Pancreas (tissue), 10 donors: ENCODE data around the gene EDRF1. TPM values are rescaled to one million over a fixed set of nuclear protein-coding genes. Genes with fewer than 3 reads are reported as not detected.
A peak's percentile ranks its signal among the peaks of the same experiment; 100 is the strongest.

Experiments used
- ATAC-seq, 4 donors: fragments of 200-7000 bp; cut with Tn5 transposase; one replicate each; pipeline versions ENCODE4 v1.8.0 to v1.9.1; 2020; ENCODE audit warnings: mild to moderate bottlenecking in 4 of 4, moderate library complexity in 4 of 4
- DNase-seq, 6 donors: peaks; one replicate each; pipeline ENCODE4 v3.0.0-alpha.2; 2020
- FAIRE-seq: peaks from 2 replicates; lab custom pipeline; 2012; peaks lifted over from hg19 to GRCh38; lab: Jason Lieb, UNC
- H3K27ac ChIP-seq, 4 donors: fragments of 200-600 bp; sonication (generic); 1 replicate in 3 of 4; 2 replicates in 1 of 4; pipeline versions ENCODE4 v1.5.0 to v1.8.0; 2020
- H3K27me3 ChIP-seq, 4 donors: fragments of 200-600 bp; one replicate each; pipeline ENCODE4 v1.8.0; 2021
- H3K36me3 ChIP-seq, 3 donors: fragments of 200-600 bp; sonication (generic) in 1 of 3; one replicate each; pipeline versions ENCODE4 v1.5.0 to v1.8.0; 2020 to 2021
- H3K4me1 ChIP-seq, 3 donors: fragments of 200-600 bp; one replicate each; pipeline ENCODE4 v1.8.0; 2021
- H3K4me3 ChIP-seq, 4 donors: fragments of 200-600 bp; sonication (generic) in 2 of 4; one replicate each; pipeline versions ENCODE4 v1.5.0 to v1.8.0; 2020 to 2021
- H3K9me3 ChIP-seq, 4 donors: fragments of 200-600 bp; one replicate each; pipeline ENCODE4 v1.8.0; 2021
- WGBS, 2 donors: extraction: QIAGEN DNeasy Blood & Tissue Kit; methylation state at CpG; one replicate each; pipeline ENCODE4 v1.1.7; 2013; 5-methylcytosine and 5-hydroxymethylcytosine counted together
- intact Hi-C, 3 donors: fragments of 100-400 bp; cut with DNase I; formaldehyde crosslinking; loops; one replicate each; pipeline versions ENCODE4 v1.11.1 to v1.14.2; 2022
- polyA plus RNA-seq, 2 donors: library from polyadenylated mRNA; stranded (reverse); fragments of 200-250 nt; gene quantifications; one replicate each; pipeline ENCODE4 v1.2.3, GENCODE V29; 2013
- total RNA-seq, 6 donors: library from RNA; stranded (reverse); fragmentation: NEBNext Ultra II Directional in 4 of 6; extraction: Animal tissue kit (Norgen Biotek cat#: 25700) in 4 of 6; gene quantifications; one replicate each; pipeline versions ENCODE4 v1.2.1 to v1.2.4, GENCODE V29; 2021 to 2023
- TF ChIP-seq, protein P1 (sequence below), 4 donors: fragments of 200-600 bp; sonication (generic) in 3 of 4; IDR thresholded peaks; one replicate each; pipeline versions ENCODE4 v1.5.0 to v1.8.0; 2021; ENCODE audit warnings: antibody characterized with exemption in 4 of 4
- donor health status: healthy with polysubstance abuse.
- donor health status: DM: no; HTN: no; CAD: no; lungs with moderate emphysema.
- donor health status: DM: no; HTN: no; CAD: no.
- donor health status: control.
- donor health status: control.
- donor health status: Bipolar disorder and iron deficiency.
- donor health status: DM: yes; HTN: yes; CAD: no.
- donor health status: DM: no; HTN: no; CAD: no.
- donor health status: DM: no; HTN: no; CAD: no.
- donor health status: DM: yes; HTN: yes; CAD: no.

The EDRF1 gene
- total and polyA plus RNA-seq, 8 donors: 10.1 to 25.3 (median 17.7) TPM

DNA sequence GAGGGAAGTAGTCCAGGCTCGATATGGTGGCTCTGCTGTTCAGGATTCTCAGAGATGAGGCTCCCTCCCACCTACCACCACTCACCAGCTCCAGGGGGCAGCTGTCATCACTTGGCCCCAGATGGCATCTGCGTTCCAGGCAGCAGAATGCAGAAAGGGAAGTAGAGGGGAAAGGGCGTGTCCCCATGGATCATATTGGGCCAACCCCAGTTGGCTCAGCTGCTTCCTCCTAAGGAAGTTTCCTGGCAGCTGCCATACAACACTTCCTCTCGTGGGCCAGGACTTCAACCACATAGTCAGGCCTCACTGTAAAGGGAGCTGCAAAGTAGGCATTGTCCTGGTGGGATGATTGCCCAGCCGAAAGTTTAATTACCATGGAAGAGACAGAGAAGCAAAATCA is 34.9 kb upstream of the EDRF1 start:
- H3K27me3 ChIP-seq: no peaks in the 10 kb centered on the region
- no peak overlapping the region for H3K4me3 ChIP-seq
- H3K4me1 ChIP-seq: no peaks in the 10 kb centered on the region
- 81 to 90% methylated on average over 5 of the region's 5 CpGs for WGBS, 2 donors
- peak in 1 of 4 donors; percentile 45 for ATAC-seq
- no peak for DNase-seq
- intact Hi-C loops: no loop called here
- H3K27ac ChIP-seq: no peak overlapping the region
- FAIRE-seq: no peak
- TF ChIP-seq, protein P1, sequence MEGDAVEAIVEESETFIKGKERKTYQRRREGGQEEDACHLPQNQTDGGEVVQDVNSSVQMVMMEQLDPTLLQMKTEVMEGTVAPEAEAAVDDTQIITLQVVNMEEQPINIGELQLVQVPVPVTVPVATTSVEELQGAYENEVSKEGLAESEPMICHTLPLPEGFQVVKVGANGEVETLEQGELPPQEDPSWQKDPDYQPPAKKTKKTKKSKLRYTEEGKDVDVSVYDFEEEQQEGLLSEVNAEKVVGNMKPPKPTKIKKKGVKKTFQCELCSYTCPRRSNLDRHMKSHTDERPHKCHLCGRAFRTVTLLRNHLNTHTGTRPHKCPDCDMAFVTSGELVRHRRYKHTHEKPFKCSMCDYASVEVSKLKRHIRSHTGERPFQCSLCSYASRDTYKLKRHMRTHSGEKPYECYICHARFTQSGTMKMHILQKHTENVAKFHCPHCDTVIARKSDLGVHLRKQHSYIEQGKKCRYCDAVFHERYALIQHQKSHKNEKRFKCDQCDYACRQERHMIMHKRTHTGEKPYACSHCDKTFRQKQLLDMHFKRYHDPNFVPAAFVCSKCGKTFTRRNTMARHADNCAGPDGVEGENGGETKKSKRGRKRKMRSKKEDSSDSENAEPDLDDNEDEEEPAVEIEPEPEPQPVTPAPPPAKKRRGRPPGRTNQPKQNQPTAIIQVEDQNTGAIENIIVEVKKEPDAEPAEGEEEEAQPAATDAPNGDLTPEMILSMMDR (IDR thresholded peaks at IDR 0.05): no peak
- no peaks in the 10 kb centered on the region for H3K9me3 ChIP-seq
- no peaks in the 10 kb centered on the region for H3K36me3 ChIP-seq

DNA sequence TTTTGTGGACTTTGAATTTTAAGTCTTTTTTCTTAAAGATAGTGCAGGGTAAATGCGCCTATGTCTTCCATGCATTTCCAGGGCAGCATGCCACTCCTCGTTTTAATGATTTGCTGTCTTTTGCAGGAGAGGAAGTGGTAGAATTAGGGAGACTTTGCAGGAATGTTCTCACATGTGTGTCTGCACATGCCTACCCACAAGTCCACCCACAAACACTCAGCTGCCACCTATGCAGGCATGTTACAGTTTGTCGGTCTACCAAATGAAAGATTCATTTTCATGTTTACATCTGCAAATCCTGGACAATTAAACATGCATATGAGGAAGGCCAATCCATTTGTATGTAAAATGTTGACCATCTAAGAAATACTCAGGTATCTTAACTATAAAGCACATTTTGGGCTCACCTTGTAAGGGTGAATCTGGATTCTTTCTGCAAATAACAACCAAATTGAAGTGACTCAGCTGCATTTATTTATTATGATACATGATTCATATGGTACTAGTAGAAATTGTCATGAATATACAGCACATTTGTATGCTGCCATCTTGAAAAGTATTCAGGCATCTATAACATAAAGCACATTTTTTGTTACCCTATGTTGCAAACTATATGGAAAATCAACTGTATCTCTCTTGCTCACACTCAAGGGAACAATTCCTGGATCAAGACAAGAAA is 31.9 kb upstream of the EDRF1 start:
- H3K9me3 ChIP-seq: no peaks in the 10 kb centered on the region
- no peak overlapping the region for H3K4me3 ChIP-seq
- no peaks in the 10 kb centered on the region for H3K27me3 ChIP-seq
- 64 to 68% methylated on average over 3 of the region's 3 CpGs for WGBS, 2 donors
- peaks cover 0 to 8% (median 5%) of the 10 kb centered on the region in 3 donors for H3K4me1 ChIP-seq
- intact Hi-C loops: no loop called here
- FAIRE-seq (no peak), ATAC-seq (no peak), DNase-seq (no peak)
- H3K36me3 ChIP-seq: no peaks in the 10 kb centered on the region
- H3K27ac ChIP-seq: no peak overlapping the region
- TF ChIP-seq, protein P1 (IDR thresholded peaks at IDR 0.05): no peak

DNA sequence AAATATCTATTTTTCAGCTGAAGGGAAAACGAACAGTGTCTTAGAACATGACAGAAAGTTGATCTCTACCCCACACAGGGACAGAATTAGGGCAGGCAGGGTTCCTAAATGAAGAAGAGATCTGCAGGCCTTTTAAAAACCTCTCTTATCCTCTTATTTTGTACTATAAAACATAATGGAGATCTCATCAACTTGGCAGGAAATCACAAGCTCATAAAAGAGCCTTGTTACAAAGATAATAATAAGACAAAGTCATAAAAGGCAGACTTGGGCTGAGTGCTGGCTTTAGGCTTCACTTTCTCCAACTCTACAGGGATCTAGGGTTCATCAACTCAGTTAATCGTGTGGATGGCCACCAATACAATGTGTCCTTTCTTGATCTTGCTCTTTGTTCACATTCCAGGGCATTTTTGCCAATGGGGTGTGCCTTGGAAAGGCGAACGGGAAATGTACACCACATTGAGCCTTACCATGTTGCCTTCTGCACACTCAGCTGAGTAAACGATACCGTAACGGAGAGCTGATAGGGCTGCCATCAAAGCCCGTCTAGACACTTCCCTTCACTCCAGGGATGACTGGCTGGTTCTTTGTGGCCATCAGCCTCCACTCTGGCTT is 29.4 kb upstream of the EDRF1 start:
- DNase-seq (no peak), ATAC-seq (peak in 3 of 4 donors; percentile 21 to 73 (median 69)), FAIRE-seq (no peak)
- no peaks in the 10 kb centered on the region for H3K27me3 ChIP-seq
- H3K36me3 ChIP-seq: no peaks in the 10 kb centered on the region
- no peaks in the 10 kb centered on the region for H3K9me3 ChIP-seq
- H3K4me1 ChIP-seq: peaks cover 0 to 18% (median 5%) of the 10 kb centered on the region in 3 donors
- no peak overlapping the region for H3K4me3 ChIP-seq
- no peak overlapping the region for H3K27ac ChIP-seq
- 48 to 49% methylated on average over 8 of the region's 8 CpGs for WGBS, 2 donors
- intact Hi-C loops: no loop called here
- TF ChIP-seq, protein P1 (IDR thresholded peaks at IDR 0.05): no peak

DNA sequence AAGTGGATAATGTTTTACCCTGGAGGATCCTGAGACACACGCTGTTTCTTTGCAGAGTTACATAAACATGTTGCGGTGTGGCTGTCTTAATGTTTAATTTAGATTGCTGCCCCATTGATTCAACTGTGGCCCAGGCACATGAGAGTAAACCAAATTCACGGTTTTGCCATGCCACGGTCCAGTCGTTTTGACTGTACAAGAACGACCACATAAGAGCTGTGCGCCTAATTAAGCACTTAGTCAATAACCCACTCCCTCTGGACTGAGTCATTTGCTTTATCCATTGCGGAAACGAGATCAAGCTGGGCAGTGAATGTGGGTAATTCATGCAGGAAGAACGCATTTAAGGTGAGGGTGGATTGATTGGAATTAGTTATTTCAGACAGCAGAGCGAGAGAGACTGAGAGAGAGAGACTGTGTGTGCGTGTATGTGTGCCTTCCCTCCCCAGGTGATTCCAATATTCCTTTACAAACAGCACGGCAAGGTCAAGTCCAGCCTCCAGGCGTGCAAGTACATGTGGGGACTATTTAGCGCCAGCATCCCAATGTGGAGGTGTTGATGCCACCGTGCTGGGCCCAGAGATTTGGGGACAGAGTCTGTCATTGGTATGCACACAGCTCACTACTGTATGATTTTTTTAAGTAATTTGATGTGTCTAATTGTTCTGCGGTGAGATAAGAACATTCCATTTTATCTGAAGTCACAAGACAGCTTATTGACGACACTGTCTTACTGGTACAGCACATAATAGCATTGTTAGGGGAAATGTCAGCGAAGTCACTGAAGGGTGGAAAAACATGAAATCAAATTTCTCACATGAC is 28.1 kb upstream of the EDRF1 start:
- intact Hi-C loops: no loop called here
- DNase-seq: no peak
- no peak overlapping the region for H3K4me3 ChIP-seq
- no peak for FAIRE-seq
- peak; percentile 17 to 72 (median 56) for ATAC-seq
- H3K9me3 ChIP-seq: no peaks in the 10 kb centered on the region
- H3K27me3 ChIP-seq: no peaks in the 10 kb centered on the region
- 45 to 47% methylated on average over 19 of the region's 19 CpGs for WGBS, 2 donors
- no peaks in the 10 kb centered on the region for H3K36me3 ChIP-seq
- TF ChIP-seq, protein P1 (IDR thresholded peaks at IDR 0.05): no peak
- H3K4me1 ChIP-seq: peaks cover 0 to 18% (median 5%) of the 10 kb centered on the region in 3 donors
- H3K27ac ChIP-seq: no peak overlapping the region
